ENCODE measurements around the gene GRIP1.

The GRIP1 gene

GRCh38 chr12:66587912-66588311 lies 91.0 kb downstream of the GRIP1 start:
- no peak overlapping the region for H2AFZ ChIP-seq
- H3K9me3 ChIP-seq (ENCODE audit: control insufficient read depth, low read length) = no peaks in the 10 kb centered on the region
- no peaks in the 10 kb centered on the region for H3K4me1 ChIP-seq
- H3K9ac ChIP-seq = no peak overlapping the region
- no peak overlapping the region for H3K4me3 ChIP-seq (ENCODE audit: low read depth, low read length)
- H3K79me2 ChIP-seq = no peaks in the 10 kb centered on the region
- no peaks in the 10 kb centered on the region for H3K27me3 ChIP-seq (ENCODE audit: control insufficient read depth, insufficient read depth, low read length)
- no peak for TF ChIP-seq CTCF (IDR thresholded peaks at IDR 0.05)
- H3K4me2 ChIP-seq (ENCODE audit: low read length) = no peak overlapping the region
- no peak overlapping the region for H3K27ac ChIP-seq
- H3K36me3 ChIP-seq (ENCODE audit: control insufficient read depth, insufficient read depth, low read length) = no peaks in the 10 kb centered on the region

GRCh38 chr12:66584673-66585072 lies 94.2 kb downstream of the GRIP1 start:
- no peak for TF ChIP-seq CTCF (IDR thresholded peaks at IDR 0.05)
- Histone ChIP-seq H3K4me3 (ENCODE audit: low read depth, low read length) (no peak overlapping the region), H3K79me2 (no peaks in the 10 kb centered on the region), H3K9ac (no peak overlapping the region), H3K27me3 (ENCODE audit: control insufficient read depth, insufficient read depth, low read length) (no peaks in the 10 kb centered on the region), H3K9me3 (ENCODE audit: control insufficient read depth, low read length) (no peaks in the 10 kb centered on the region), H3K36me3 (ENCODE audit: control insufficient read depth, insufficient read depth, low read length) (no peaks in the 10 kb centered on the region), H3K4me2 (ENCODE audit: low read length) (no peak overlapping the region), H2AFZ (no peak overlapping the region), H3K4me1 (no peaks in the 10 kb centered on the region), H3K27ac (no peak overlapping the region)

- no peak overlapping the region for H3K27ac ChIP-seq
- H3K36me3 ChIP-seq (ENCODE audit: control insufficient read depth, insufficient read depth, low read length) = no peaks in the 10 kb centered on the region
- no peak for TF ChIP-seq CTCF (IDR thresholded peaks at IDR 0.05)
- H3K27me3 ChIP-seq (ENCODE audit: control insufficient read depth, insufficient read depth, low read length) = no peaks in the 10 kb centered on the region
- peaks cover 2% of the 10 kb centered on the region for H3K79me2 ChIP-seq
- H3K9me3 ChIP-seq (ENCODE audit: control insufficient read depth, low read length) = no peaks in the 10 kb centered on the region
- no peak overlapping the region for H3K4me2 ChIP-seq (ENCODE audit: low read length)
- no peak overlapping the region for H3K4me3 ChIP-seq (ENCODE audit: low read depth, low read length)
- no peak overlapping the region for H2AFZ ChIP-seq
- H3K9ac ChIP-seq = no peak overlapping the region
- no peaks in the 10 kb centered on the region for H3K4me1 ChIP-seq
Measured at GRCh38 chr12:66573605-66574004, 105.3 kb downstream of the GRIP1 start.

GRCh38 chr12:66572845-66573244 lies 106.0 kb downstream of the GRIP1 start:
- no peak overlapping the region for H3K9ac ChIP-seq
- no peaks in the 10 kb centered on the region for H3K36me3 ChIP-seq (ENCODE audit: control insufficient read depth, insufficient read depth, low read length)
- peaks cover 2% of the 10 kb centered on the region for H3K79me2 ChIP-seq
- H2AFZ ChIP-seq = no peak overlapping the region
- no peaks in the 10 kb centered on the region for H3K9me3 ChIP-seq (ENCODE audit: control insufficient read depth, low read length)
- H3K4me2 ChIP-seq (ENCODE audit: low read length) = no peak overlapping the region
- no peaks in the 10 kb centered on the region for H3K4me1 ChIP-seq
- H3K4me3 ChIP-seq (ENCODE audit: low read depth, low read length) = no peak overlapping the region
- no peak for TF ChIP-seq CTCF (IDR thresholded peaks at IDR 0.05)
- H3K27me3 ChIP-seq (ENCODE audit: control insufficient read depth, insufficient read depth, low read length) = no peaks in the 10 kb centered on the region
- H3K27ac ChIP-seq = no peak overlapping the region

- peaks cover 2% of the 10 kb centered on the region for H3K79me2 ChIP-seq
- no peaks in the 10 kb centered on the region for H3K4me1 ChIP-seq
- H3K36me3 ChIP-seq (ENCODE audit: control insufficient read depth, insufficient read depth, low read length) = no peaks in the 10 kb centered on the region
- H2AFZ ChIP-seq = no peak overlapping the region
- TF ChIP-seq CTCF (IDR thresholded peaks at IDR 0.05) = no peak
- no peaks in the 10 kb centered on the region for H3K9me3 ChIP-seq (ENCODE audit: control insufficient read depth, low read length)
- H3K4me3 ChIP-seq (ENCODE audit: low read depth, low read length) = no peak overlapping the region
- no peak overlapping the region for H3K27ac ChIP-seq
- no peaks in the 10 kb centered on the region for H3K27me3 ChIP-seq (ENCODE audit: control insufficient read depth, insufficient read depth, low read length)
- H3K9ac ChIP-seq = no peak overlapping the region
- H3K4me2 ChIP-seq (ENCODE audit: low read length) = no peak overlapping the region
Measured at GRCh38 chr12:66571361-66571915, 107.4 kb downstream of the GRIP1 start.

Measured in parathyroid adenoma (tissue), 2 donors.